MCF 10A (cell line): ENCODE measurements around the gene ERVFRD-1. TPM values are rescaled to one million over a fixed set of nuclear protein-coding genes. Genes with fewer than 3 reads are reported as not detected.

Experiments
- BruUV-seq: library from RNA; stranded (reverse); fragments of 400-500 nt; replicated peaks from 2 replicates; lab custom pipeline; 2021; lab: Mats Ljungman, UMichigan
- CTCF ChIA-PET: fragments of 300-600 bp; sonication (Branson Sonifier 250); formaldehyde crosslinking; extraction: SDS; loops from one replicate; lab custom pipeline; 2021; ENCODE audit warnings: antibody characterized with exemption, inconsistent platforms; lab: Yijun Ruan, JAX
- POLR2A ChIA-PET: fragments of 300-600, 350-650 bp; sonication (Branson Sonifier 250); formaldehyde crosslinking; extraction: SDS; loops from one replicate; lab custom pipeline; 2020; ENCODE audit warnings: antibody characterized with exemption, inconsistent platforms; lab: Yijun Ruan, JAX
- DNase-seq: peaks from one replicate; pipeline ENCODE4 v3.0.0-alpha.2; 2018; ENCODE audit not compliant: unreplicated experiment
- H3K27ac Mint-ChIP-seq: one replicate; pipeline ENCODE4 v1.8.0; 2022; ENCODE audit warnings: mild to moderate bottlenecking, low read depth, mixed read lengths; ENCODE audit not compliant: unreplicated experiment
- H3K27me3 Mint-ChIP-seq: one replicate; pipeline ENCODE4 v1.8.0; 2022; ENCODE audit warnings: mixed read lengths; ENCODE audit not compliant: insufficient read depth, unreplicated experiment
- H3K36me3 Mint-ChIP-seq: one replicate; pipeline ENCODE4 v1.8.0; 2022; ENCODE audit warnings: mild to moderate bottlenecking, moderate library complexity, mixed read lengths; ENCODE audit not compliant: insufficient read depth, unreplicated experiment
- H3K4me1 Mint-ChIP-seq: one replicate; pipeline ENCODE4 v1.8.0; 2022; ENCODE audit warnings: mixed read lengths; ENCODE audit not compliant: insufficient read depth, unreplicated experiment
- H3K4me3 Mint-ChIP-seq: one replicate; pipeline ENCODE4 v1.8.0; 2022; ENCODE audit warnings: mild to moderate bottlenecking, moderate library complexity, mixed read lengths; ENCODE audit not compliant: unreplicated experiment
- H3K9me3 Mint-ChIP-seq: one replicate; pipeline ENCODE4 v1.8.0; 2022; ENCODE audit warnings: mixed read lengths; ENCODE audit not compliant: unreplicated experiment
- CTCF ChIP-seq: fragments of 200-600 bp; IDR thresholded peaks from one replicate; pipeline ENCODE4 v1.8.0; 2022; ENCODE audit warnings: antibody characterized with exemption, mild to moderate bottlenecking; ENCODE audit not compliant: unreplicated experiment
- intact Hi-C: fragments of 100-400 bp; cut with micrococcal nuclease; formaldehyde crosslinking; loops from 2 replicates; pipeline ENCODE4 v1.14.1; 2022
- total RNA-seq: library from RNA; stranded (reverse); gene quantifications from 2 replicates; pipeline ENCODE4 v1.2.3, GENCODE V29; 2022

Gene ERVFRD-1
- total RNA-seq, 1 experiment from 2014 or later, result not detected

GRCh38 chr6:11065436-11066202, 45.9 kb downstream of the ERVFRD-1 start:
- Mint-ChIP-seq H3K27me3 (no peaks in the 10 kb centered on the region), H3K36me3 (no peaks in the 10 kb centered on the region), H3K4me3 (no peak overlapping the region), H3K27ac (no peak overlapping the region), H3K4me1 (no peaks in the 10 kb centered on the region), H3K9me3 (no peaks in the 10 kb centered on the region)
- ChIA-PET CTCF (interaction anchor here (0.6 to 13.8 kb wide), 8 partner anchors 9 to 510 kb away, joined by 3 to 285 read pairs (median 4); no protein-coding TSS in a partner anchor), POLR2A (interaction anchor here (0.7 to 1.5 kb wide), 2 partner anchors 168 to 431 kb away, joined by 3 to 6 read pairs; no protein-coding TSS in a partner anchor)
- BruUV-seq, result no TSS peak
- no peak for TF ChIP-seq CTCF
- intact Hi-C loops, result loop anchor here (5.0 kb wide), 1 partner anchor 218 kb away; no protein-coding TSS in a partner anchor
- DNase-seq, result no peak

- Mint-ChIP-seq H3K36me3 (no peaks in the 10 kb centered on the region), H3K9me3 (no peaks in the 10 kb centered on the region), H3K4me1 (no peaks in the 10 kb centered on the region), H3K27me3 (no peaks in the 10 kb centered on the region), H3K4me3 (no peak overlapping the region), H3K27ac (no peak overlapping the region)
- ChIA-PET CTCF (interaction anchor here (1.1 to 13.8 kb wide), 5 partner anchors 8 to 432 kb away, joined by 3 to 285 read pairs (median 4); no protein-coding TSS in a partner anchor), POLR2A (interaction anchor here (0.7 kb wide), 1 partner anchor 168 kb away, joined by 3 read pairs; no protein-coding TSS in a partner anchor)
- intact Hi-C loops, result loop anchor here (5.0 kb wide), 1 partner anchor 218 kb away; no protein-coding TSS in a partner anchor
- DNase-seq, result no peak
- no TSS peak for BruUV-seq
- TF ChIP-seq CTCF, result no peak
Observed at GRCh38 chr6:11064836-11065235, 46.7 kb downstream of the ERVFRD-1 start.

- ChIA-PET CTCF (interaction anchor here (0.6 to 13.8 kb wide), 2 partner anchors 112 to 213 kb away, joined by 3 to 285 read pairs; no protein-coding TSS in a partner anchor), POLR2A (interaction anchor here (0.6 kb wide), 2 partner anchors 14 to 46 kb away, joined by 3 to 4 read pairs; no protein-coding TSS in a partner anchor)
- no peak overlapping the region for H3K27ac Mint-ChIP-seq
- H3K9me3 Mint-ChIP-seq, result no peaks in the 10 kb centered on the region
- no peak overlapping the region for H3K4me3 Mint-ChIP-seq
- DNase-seq, result no peak
- intact Hi-C loops, result no loop called here
- no peak for TF ChIP-seq CTCF
- no peaks in the 10 kb centered on the region for H3K36me3 Mint-ChIP-seq
- no peaks in the 10 kb centered on the region for H3K27me3 Mint-ChIP-seq
- no peaks in the 10 kb centered on the region for H3K4me1 Mint-ChIP-seq
- no TSS peak for BruUV-seq
Observed at GRCh38 chr6:11062715-11063114, 48.8 kb downstream of the ERVFRD-1 start.

- no TSS peak for BruUV-seq
- Mint-ChIP-seq H3K4me3 (no peak overlapping the region), H3K27ac (no peak overlapping the region), H3K4me1 (no peaks in the 10 kb centered on the region), H3K36me3 (no peaks in the 10 kb centered on the region), H3K27me3 (no peaks in the 10 kb centered on the region), H3K9me3 (no peaks in the 10 kb centered on the region)
- no peak for DNase-seq
- ChIA-PET CTCF (interaction anchor here (0.6 to 13.8 kb wide), 3 partner anchors 107 to 211 kb away, joined by 3 to 285 read pairs (median 6); no protein-coding TSS in a partner anchor), POLR2A (no interaction called here)
- no peak for TF ChIP-seq CTCF
- intact Hi-C loops, result no loop called here
Observed at GRCh38 chr6:11062083-11062482, 49.4 kb downstream of the ERVFRD-1 start.
